ENCODE results near the gene CDH4. TPM values are rescaled to one million over a fixed set of nuclear protein-coding genes. Genes with fewer than 3 reads are reported as not detected.

The CDH4 gene
- total RNA-seq, 1 donor: 8.6 TPM

DNA sequence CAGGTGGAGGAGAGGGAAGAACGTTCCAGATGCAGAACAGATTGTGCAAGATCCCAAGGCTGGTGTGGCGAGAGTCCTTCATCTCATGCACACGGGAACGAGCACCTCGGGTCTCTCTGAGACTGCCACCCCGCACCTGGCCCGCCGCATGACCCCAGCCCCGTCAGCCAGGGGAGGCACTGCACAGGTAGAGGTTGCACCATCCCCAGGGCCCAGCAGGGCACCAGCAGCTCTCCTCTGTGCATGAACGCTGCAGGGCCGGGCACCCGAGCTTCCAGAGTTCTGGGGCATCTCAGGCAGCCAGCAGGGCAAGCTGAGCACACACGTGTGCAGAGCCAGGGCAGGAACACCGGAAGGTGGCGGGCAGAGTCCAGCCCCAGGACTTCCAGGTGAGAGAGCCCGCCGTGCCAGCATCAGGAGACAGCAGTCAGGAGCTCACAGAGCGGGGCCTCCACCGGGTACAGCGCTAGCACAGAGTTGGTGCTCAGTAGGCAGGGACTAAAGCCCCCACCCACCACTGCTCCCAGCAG is 620.4 kb downstream of the CDH4 start:
- DNase-seq (ENCODE audit: low read depth in 2 of 3, low spot score in 2 of 3): no peak

DNA sequence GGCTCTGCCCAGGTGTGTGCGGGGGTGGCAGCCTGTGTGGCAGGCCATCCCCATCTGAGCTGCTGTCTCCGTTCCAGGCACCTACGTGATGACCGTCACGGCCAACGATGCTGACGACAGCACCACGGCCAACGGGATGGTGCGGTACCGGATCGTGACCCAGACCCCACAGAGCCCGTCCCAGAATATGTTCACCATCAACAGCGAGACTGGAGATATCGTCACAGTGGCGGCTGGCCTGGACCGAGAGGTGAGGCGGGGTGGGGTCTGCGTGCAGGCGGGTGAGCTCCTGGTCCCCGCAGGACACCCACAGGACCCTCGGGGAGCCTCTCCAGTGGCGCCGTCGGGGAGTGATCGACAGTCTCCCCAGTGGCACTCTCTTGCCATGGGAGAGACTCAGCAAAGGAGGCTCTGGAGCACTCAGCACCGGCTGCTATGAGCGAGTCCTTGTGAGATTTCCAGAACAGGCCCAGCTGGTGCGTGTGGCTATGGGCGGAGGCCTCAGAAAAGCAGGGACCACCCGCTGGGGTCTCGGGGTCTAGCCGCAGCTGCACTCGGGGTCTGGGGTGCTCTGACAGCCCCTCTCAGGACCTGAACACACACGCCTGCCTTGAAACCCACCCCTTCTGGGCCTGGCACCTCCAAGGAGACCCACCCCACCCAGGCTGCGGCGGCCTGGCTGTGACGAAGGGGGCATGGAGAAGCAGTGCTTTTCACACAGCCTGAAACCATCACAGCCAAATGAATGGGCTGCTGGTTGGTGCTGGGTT is 621.8 kb downstream of the CDH4 start:
- DNase-seq (ENCODE audit: low read depth in 2 of 3, low spot score in 2 of 3): no peak

DNA sequence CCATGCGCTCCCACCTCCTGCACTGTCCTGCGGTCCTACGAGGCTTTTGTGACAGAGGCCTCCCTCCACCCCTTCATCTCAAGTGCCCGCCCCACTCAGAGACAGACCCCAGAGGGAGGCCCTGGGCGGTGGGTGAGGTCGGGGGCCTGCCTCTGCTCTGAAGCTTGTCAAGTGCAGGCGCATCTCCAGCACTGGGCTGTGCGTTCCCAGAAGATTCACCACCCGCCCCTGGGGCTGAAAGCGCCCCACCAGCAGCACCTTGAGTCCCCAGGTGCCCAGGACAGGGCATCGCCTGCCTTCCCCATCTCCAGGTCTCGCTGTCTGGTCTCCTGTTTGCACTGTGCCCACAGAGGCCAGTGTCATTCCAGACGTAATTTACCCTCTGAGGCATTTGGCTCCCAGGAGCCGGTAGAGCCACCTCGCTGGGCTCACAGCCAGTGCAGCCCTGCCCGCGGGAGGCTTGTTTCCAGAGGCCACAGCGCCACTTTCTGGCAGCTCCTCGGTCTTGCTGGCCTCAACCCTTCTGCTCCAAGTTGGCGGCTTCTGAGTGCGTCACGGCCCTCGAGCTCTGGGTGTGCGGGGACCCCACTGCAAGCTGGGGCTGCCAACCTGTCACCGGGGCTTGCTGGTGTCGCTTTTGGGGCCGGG is 622.5 kb downstream of the CDH4 start:
- DNase-seq (ENCODE audit: low read depth in 2 of 3, low spot score in 2 of 3): no peak

DNA sequence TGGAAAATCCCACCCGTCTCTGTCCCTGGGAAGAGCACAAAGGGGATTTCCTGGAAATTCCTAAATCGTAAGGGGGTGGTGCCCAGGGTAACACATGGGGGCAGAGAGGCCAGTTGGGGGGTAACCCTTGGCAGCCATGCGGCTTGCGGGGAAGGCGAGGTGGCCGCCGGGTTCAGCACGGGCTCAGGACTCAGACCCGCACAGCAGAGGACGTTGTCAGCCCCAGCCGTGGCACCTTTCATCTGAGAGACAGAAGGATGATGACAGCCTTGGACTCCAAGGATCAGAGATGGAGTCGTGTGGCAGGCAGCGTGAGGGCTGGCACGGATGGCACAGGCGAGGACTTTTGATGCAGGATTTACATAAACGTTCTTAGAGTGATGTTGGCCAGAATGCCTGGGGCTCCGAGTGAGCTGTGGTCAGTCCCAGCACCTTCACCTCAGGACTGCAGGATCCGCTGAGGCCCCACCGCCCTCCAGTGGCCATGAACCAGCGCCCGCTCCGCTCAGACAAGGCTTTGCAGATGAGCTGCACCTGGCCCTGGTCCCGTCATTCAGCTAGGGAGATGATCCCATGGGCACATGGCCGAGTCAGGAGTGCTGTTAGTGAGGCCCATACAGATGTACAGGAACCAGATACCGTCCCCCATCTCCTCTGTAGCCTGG is 623.3 kb downstream of the CDH4 start:
- DNase-seq (ENCODE audit: low read depth in 2 of 3, low spot score in 2 of 3): no peak

DNA sequence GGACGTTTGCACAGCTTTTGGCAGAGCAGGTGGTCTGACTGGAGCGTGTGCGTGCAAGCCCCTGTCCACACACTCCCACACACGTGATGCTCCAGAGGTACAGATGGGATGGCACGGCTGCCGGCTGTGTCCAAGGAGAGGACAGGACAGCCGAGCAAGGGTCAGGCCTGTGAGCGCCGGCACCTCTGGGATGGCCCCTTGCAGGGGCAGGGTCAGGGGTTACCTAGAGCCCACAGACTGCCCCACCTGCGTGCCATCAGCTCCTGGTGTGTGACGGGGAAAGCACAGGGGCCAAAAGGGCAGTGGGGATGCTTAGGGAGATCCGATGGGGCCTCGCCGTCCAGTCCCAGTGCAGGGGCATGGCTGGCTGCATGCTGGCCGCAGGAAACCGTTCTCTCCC is 623.9 kb downstream of the CDH4 start:
- DNase-seq (ENCODE audit: low read depth in 2 of 3, low spot score in 2 of 3): no peak

DNA sequence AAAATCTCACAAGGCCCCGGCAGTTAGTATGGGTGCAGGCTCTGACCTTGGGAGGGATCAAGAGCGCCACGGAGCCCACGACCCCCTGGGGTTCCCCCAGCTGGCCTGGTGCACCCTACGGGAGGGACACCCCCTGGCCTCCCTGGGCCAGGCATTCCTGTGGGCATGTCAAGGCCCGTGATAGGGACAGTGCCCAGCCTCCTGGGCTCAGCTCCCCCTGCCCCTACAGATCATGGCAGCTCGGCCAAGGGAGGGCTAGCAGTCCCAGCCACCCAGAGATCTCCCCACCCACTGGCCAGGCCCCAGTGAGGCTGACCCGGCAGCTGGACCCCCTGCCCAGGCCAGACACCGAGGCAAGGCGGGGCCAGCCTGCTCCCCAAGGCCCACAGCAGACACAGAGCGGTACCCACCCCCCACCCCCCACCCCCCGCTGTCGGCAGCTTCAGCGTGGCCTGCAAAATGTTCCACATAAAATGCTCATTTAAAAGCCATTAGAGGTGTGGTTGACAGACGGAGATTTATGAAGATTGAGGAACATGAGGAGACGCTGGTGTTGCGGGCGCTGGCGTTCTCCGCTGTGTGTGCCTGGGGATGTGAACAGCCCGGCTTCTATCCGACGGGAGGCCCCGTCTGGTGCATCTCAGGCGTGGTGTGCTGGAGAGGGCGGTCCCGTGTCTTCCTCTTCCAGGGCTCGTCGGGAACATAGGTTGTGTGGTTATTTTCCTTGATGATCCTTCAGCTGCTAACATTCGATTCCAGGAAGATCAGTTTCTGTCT is 625.1 kb downstream of the CDH4 start:
- no peak for DNase-seq (ENCODE audit: low read depth in 2 of 3, low spot score in 2 of 3)

DNA sequence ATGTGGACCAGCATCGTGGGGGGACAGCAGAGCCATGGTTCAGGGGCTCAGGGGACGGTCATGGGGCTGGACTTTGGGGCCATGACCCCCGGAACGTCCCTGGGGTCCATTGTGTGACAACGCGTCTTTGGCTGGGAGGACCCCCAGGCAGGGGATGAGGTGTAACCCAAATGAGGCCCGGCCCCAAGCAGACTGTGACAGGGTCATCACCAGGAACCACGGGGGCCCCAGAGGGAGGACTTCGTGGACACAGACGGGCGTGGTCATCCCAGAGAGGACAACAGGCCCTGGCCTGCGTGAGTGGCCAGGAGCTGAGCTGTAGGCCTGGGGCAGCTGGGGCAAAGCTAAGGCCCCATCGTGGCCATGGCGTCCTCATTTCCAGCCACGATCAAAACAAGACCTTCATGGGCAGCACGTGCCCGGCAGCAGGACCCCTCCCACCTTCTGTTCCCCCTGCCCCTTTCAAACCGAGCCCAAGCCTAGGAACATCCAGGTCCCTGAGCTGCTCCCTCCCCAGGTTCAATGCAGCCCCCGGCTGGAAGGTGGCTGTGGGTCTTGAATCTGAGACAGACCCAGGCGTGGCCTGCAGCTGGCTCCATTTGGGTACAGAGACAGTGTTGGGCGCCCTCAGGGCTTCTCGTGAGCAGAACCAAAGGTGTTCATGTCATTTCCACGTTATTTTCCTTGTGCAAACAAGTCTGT is 625.9 kb downstream of the CDH4 start:
- no peak for DNase-seq (ENCODE audit: low read depth in 2 of 3, low spot score in 2 of 3)

DNA sequence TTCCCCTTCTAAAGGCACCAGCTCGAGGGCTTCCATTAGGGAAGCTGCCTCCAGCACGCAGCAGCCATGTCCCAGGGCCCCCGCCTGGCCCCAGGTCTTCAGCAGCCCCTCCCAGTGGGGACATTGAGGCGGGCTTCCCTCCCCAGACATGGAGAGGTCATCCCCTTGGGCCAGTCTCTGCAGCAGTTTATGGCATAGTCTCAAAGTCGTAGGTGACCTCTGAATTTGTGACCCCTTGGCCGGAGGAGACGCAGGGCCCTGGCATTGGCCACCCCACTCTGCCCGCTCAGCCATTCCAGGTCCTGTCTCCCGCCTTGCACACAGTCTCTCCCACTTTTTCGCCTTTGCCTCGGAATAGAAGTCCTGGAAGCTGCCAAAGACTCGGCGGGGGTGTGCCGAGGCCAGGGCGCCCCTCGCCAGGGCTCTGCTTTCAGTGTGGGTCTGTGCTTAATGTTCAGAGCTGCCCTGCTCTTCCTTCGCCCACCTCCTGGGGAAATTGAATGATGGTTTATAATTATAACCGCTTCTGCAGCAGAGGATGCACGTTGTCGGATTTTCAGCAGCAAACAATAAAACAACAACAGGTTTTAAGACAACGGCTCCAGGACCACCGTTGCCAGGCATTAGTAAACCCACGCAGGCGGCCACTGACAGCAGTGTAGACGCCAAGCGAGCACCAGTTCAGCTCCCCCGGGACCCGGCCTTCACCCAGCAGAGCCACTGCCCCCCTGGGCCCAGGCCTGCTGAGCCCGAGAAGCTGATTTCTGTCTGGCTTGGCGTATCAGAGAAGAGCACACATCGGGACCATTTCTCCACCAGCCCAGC is 626.6 kb downstream of the CDH4 start:
- no peak for DNase-seq (ENCODE audit: low read depth in 2 of 3, low spot score in 2 of 3)

DNA sequence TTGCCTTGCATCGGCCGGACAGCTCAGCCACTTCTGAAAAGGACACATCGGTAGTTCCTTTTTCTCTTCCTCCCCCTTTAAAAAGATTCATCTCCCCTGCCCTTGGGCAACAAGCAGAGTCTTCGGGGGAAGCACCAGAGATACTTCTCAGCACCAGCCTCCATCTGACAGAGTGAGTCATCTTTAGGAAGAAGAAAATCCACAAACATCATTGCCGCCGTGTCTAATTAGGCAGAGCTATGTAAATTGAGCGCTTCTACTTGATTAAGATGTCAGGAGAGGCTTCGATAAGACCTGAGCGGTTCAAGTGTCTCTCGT is 627.2 kb downstream of the CDH4 start:
- DNase-seq (ENCODE audit: low read depth in 2 of 3, low spot score in 2 of 3): no peak

DNA sequence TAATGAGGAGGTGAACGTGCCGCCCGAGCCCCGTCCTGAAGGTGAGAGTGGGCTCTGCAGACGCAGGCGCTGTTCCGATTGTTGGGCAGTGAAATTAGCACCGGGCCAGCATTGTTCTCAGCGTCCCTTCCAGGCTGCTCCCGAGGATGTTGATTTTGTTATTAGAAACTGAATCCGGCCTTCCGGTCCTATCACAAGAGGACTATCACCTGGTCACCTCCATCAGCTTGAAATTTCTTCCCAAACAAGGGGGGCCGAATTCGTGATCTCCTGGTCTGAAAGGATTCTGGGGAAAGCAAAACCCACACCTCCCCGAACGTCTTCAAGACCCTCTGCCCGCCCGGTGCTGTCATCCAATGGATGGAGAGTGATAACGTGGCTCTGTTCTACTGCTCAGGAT is 627.6 kb downstream of the CDH4 start:
- no peak for DNase-seq (ENCODE audit: low read depth in 2 of 3, low spot score in 2 of 3)

DNA sequence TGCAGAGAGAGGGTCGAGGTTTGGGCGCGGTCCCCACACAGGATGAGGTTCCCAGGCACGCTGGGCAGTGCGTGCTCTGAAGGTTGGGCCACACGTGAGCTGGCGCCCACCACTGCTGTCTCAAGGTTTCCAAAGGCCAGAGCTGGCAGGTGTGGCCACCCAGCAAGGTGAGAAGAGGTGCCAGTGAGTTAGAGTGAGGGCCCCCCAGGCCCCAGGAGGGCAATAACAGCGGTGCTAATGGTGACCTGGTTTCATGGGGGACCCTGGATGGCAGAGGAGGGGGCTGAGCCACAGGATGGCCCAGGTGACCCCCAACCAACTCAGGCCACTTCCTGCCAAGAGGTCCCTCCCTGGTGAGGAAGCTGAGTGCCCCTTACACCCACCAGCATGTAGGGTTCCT is 628.6 kb downstream of the CDH4 start:
- no peak for DNase-seq (ENCODE audit: low read depth in 2 of 3, low spot score in 2 of 3)

DNA sequence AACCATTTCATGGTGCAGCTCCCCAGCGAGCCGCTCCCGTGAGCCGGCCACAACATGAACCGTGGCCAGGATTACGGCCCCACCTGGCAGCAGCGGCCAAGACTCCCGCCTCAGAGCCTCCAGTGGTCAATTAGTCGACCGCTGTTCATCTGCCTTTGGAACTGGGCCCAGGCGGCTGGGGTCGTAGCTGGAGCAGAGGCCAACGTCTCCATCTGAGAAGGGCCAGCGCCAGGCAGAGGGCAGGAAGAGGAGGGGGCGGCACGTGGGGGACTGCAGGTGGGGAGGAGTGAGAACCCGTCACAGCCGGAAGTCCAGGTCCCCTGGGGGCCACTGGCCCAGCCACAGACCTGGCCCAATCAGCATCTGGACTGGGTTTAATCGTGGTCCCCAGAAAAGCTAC is 629.4 kb downstream of the CDH4 start:
- no peak for DNase-seq (ENCODE audit: low read depth in 2 of 3, low spot score in 2 of 3)

DNA sequence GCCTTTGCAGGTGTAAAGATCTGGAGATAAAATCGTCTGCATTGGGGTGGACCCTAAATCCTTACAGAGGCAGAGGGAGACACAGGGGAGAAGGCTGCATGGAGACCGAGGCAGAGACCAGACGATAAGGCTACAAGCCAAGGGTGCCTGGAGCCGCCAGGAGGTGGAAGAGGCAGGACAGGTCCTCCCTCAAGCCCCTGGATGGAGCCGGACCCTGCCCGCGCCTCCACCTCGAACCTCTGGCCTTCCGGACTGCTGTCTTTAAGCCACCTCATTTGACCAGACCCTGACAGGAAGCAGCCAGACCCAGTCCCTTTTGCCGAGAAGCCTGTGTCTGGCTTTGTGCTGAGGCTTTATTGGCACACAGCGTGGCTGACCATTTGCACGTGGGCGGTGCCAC is 629.8 kb downstream of the CDH4 start:
- no peak for DNase-seq (ENCODE audit: low read depth in 2 of 3, low spot score in 2 of 3)

DNA sequence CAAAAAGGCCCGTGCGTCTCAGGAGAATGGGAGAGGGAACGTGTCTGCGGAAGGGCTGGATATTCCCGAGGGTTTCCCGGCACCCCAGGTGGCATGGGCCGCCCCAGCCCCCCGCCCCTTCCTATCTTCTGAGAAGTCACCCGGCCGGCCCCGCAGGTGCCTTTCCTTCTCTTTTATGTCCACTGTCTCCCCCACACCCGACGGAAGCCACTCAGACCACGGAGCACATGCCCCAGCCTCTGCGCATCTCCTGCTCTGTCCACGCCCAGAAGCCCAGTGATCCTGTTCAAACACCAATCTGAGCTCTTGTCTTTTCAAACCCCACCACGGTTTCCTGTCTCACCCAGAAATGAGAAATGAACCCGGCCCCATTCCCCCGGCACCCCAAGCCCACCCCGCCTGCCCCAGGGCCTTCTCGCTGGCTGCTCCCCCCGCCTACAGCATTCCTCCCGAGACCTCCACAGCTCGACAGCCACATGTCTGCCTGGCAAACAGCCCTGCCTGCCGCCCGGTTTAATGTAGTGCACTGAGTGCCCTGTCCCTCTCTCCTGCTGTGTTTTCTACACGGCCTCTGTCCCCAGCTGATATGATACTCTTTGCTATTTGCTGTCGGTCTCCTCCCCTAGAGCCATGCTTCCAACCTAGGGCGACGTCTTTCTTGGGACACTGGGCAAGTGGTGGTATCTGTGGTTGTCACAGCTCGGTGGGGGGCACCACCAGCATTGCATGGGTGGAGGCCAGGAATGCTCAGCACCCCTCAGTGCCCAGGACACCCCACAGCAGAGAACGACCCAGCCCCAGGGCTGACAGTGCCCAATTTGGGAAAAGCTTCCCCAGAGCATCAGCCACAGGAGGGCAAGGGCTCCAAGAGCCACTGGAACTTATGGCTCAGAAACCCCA is 630.9 kb downstream of the CDH4 start:
- no peak for DNase-seq (ENCODE audit: low read depth in 2 of 3, low spot score in 2 of 3)

DNA sequence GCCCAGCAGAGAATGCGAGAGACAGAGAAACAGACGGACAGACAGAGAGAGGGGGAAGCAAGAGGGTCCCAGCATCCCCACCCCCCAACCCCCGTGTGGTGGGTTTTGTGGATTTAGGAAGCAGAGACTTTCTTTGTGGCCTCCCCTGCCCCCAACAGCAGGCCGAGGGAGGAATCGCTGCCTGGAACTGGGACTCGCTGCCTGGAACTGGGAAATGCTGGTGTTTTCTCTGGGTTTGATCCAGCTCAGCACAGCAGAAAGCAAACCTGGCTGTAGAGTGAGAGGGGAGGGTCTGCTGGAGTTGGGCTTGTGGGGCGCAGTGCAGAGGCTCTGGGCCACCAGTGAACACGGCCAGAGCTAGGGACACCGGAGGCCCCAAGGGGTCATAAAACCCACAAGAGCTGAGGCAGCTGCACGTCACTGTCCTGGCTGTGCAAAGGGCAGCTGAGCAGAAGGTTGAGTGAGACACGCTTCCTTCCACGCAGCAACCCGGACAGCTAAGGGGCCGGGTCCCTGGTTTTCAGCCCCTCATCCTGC is 631.9 kb downstream of the CDH4 start:
- DNase-seq (ENCODE audit: low read depth in 2 of 3, low spot score in 2 of 3): no peak

DNA sequence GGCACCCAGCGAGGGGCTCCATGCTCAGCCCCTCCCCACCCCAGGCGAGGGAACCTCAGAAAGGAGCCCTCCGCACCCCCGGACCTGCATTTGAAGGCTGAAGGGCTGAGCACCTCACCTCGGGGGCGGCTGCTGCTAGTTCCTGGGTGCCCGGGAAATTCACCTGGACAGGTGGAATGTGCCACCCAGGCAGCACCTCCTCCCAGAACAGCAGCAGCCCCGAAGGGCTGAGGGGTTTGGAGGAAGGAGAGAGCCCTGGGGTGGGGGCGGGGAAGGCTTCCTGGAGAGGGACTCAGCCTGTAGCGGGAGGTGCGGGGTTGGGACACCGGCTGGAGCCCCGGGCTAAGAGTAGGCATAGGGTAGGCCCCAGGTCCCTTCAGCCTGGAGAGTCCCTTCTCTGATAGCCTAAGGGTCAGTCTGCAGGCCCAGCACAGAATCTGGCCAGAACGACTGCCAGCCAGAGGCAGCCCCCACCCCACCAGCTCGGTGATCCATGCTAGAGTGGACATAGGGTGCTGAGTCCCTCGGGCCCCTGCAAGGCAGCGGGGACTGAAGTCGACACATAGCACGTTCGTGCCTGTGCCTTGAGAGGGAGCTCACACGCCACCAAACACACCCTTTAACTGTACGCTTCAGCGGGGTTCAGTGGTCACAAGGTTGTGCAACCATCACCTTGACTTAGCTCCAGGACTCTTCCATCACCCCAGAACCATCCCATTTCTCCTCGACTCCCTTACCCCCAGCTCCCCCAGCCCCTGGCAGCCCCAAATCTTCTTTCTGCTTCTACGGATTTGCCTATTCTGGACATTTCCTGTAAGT is 632.7 kb downstream of the CDH4 start:
- no peak for DNase-seq (ENCODE audit: low read depth in 2 of 3, low spot score in 2 of 3)
